Stimulated activated CD4-positive, alpha-beta T cell treated with anti-CD3 and anti-CD28 coated beads, TNF-alpha, amount 100 ng/mL, for 1 hour (primary cell): Measurements from ENCODE around the gene TMEM116.
A peak's percentile ranks its signal among the peaks of the same experiment; 100 is the strongest.
"Not testable (repeated sequence)": the region's sequence is repeated elsewhere in the genome, so short reads cannot be mapped to it uniquely, and the experiment has no call there.

Source experiments
- DNase-seq, 3 donors: peaks; one replicate each; pipeline ENCODE4 v3.0.0-alpha.2; 2020; ENCODE audit warnings: low read depth in 3 of 3, low spot score in 1 of 3

Gene TMEM116

GRCh38 chr12:112012775-112013600 is at the start of gene TMEM116, which contains the start of gene ERP29:
Gene TMEM116, minus strand, starts transcription at chr12:112013165. Its CDS starts 7,895 bp downstream, at chr12:112005270.
Gene ERP29, plus strand, starts transcription at chr12:112013426. Its CDS starts 40 bp downstream, at chr12:112013466.
- peak; percentile 100 for DNase-seq

GRCh38 chr12:112061137-112061536 is 48.2 kb upstream of the TMEM116 start:
- no peak for DNase-seq

GRCh38 chr12:112049351-112049750 is 36.4 kb upstream of the TMEM116 start:
- DNase-seq: no peak

- no peak for DNase-seq
Observed at GRCh38 chr12:112046003-112046402, 33.0 kb upstream of the TMEM116 start.

- DNase-seq: not testable (repeated sequence)
Observed at GRCh38 chr12:112036614-112037013, 23.6 kb upstream of the TMEM116 start.

- DNase-seq: no peak
Observed at GRCh38 chr12:112035219-112035785, 22.3 kb upstream of the TMEM116 start.

- DNase-seq: no peak
Observed at GRCh38 chr12:112032292-112032691, 19.3 kb upstream of the TMEM116 start.

- DNase-seq: no peak
Observed at GRCh38 chr12:112031472-112031871, 18.5 kb upstream of the TMEM116 start.

- no peak for DNase-seq
Observed at GRCh38 chr12:112029301-112029700, 16.3 kb upstream of the TMEM116 start.

GRCh38 chr12:112025808-112026375 is 12.9 kb upstream of the TMEM116 start:
- DNase-seq: no peak

GRCh38 chr12:112023759-112024396 is 10.9 kb upstream of the TMEM116 start:
- no peak for DNase-seq

GRCh38 chr12:112022241-112023016 is 9.5 kb upstream of the TMEM116 start:
- DNase-seq: no peak

GRCh38 chr12:112020947-112021457 is 8.0 kb upstream of the TMEM116 start:
- no peak for DNase-seq

GRCh38 chr12:112018571-112019237 is 5.7 kb upstream of the TMEM116 start:
- DNase-seq: no peak

- DNase-seq: no peak
Observed at GRCh38 chr12:112017041-112017440, 4.1 kb upstream of the TMEM116 start.

GRCh38 chr12:112015938-112016337 is 3.0 kb upstream of the TMEM116 start:
- no peak for DNase-seq

GRCh38 chr12:112013601-112014402 is 837 bp upstream of the TMEM116 start:
- peak; percentile 29 to 49 (median 35) for DNase-seq

- no peak for DNase-seq
Observed at GRCh38 chr12:112011685-112012084, 1.3 kb downstream of the TMEM116 start.
